CD4-positive, alpha-beta T cell treated with Interleukin-15 for 1 hour (primary cell): ENCODE results near the gene EIF2B4.

Experiments used
- DNase-seq: peaks from one replicate; pipeline ENCODE4 v3.0.0-alpha.2; 2020

The EIF2B4 gene

GRCh38 chr2:27370026-27370815 lies at the start of gene EIF2B4, which contains the start of gene SNX17:
Gene EIF2B4 (minus strand): TSS chr2:27370338. CDS start chr2:27370314, 24 bp downstream.
Gene SNX17 (plus strand): TSS chr2:27370616. CDS start chr2:27370744, 128 bp downstream.
- peak; percentile 99 for DNase-seq

- DNase-seq: no peak
These were observed 46.0 kb upstream of the EIF2B4 start for GRCh38 chr2:27416151-27416550.

- no peak for DNase-seq
These were observed 42.4 kb upstream of the EIF2B4 start for GRCh38 chr2:27412419-27413152.

- DNase-seq: peak; percentile 94
These were observed 39.4 kb upstream of the EIF2B4 start, which contains the start of gene PPM1G for GRCh38 chr2:27409321-27410073. Gene PPM1G (minus strand): TSS chr2:27409591. CDS start chr2:27409422, 169 bp downstream.

GRCh38 chr2:27408601-27409320 lies 38.6 kb upstream of the EIF2B4 start:
- DNase-seq: no peak

- DNase-seq: no peak
These were observed 37.8 kb upstream of the EIF2B4 start for GRCh38 chr2:27407798-27408491.

GRCh38 chr2:27400348-27401135 lies 30.4 kb upstream of the EIF2B4 start:
- no peak for DNase-seq

GRCh38 chr2:27398962-27399361 lies 28.8 kb upstream of the EIF2B4 start:
- DNase-seq: no peak

- no peak for DNase-seq
These were observed 23.1 kb upstream of the EIF2B4 start for GRCh38 chr2:27393225-27393624.

- no peak for DNase-seq
These were observed 20.9 kb upstream of the EIF2B4 start for GRCh38 chr2:27390822-27391679.

GRCh38 chr2:27381577-27382181 lies 11.5 kb upstream of the EIF2B4 start:
- DNase-seq: no peak

- peak; percentile 90 for DNase-seq
These were observed 10.7 kb upstream of the EIF2B4 start, which contains the start of gene ZNF513 for GRCh38 chr2:27380626-27381545. Gene ZNF513 (minus strand): TSS chr2:27380734. CDS start chr2:27380526, 208 bp downstream.

GRCh38 chr2:27379836-27380625 lies 9.9 kb upstream of the EIF2B4 start:
- no peak for DNase-seq

- no peak for DNase-seq
These were observed 9.3 kb upstream of the EIF2B4 start for GRCh38 chr2:27379383-27379835.

GRCh38 chr2:27378809-27379290 lies 8.7 kb upstream of the EIF2B4 start:
- no peak for DNase-seq

GRCh38 chr2:27378096-27378808 lies 8.1 kb upstream of the EIF2B4 start:
- DNase-seq: no peak
